ENCODE data around the gene GLRA1. TPM values are rescaled to one million over a fixed set of nuclear protein-coding genes. Genes with fewer than 3 reads are reported as not detected.

Gene GLRA1
- total RNA-seq, 1 experiment from 2014 or later = not detected

DNA sequence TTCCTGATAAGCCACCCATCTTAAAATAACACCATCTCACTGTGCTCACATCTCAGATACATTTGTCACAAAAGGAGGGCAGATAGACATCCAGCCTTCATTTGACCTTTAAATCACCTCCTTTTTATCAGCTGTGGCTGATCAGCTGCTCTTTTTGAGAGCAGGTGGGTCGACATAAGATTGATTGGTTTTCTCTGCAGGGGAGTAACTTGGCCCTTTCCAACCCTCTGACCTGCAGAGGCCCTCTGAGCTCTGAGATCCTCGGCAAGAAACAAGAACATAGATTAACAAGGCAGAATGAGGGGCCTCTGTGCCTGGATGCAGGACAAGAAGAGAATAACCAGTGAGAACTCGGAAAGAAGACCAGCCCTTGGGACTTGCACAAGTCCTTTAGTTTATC is 33.5 kb upstream of the GLRA1 start:
- H3K27ac ChIP-seq (ENCODE audit: low read length) = no peak overlapping the region
- POLR2A ChIA-PET = no interaction called here
- no TSS peak for BruUV-seq (replicated peaks)
- ATAC-seq = no peak
- H3K27me3 ChIP-seq (ENCODE audit: control insufficient read depth, insufficient read depth, low read length) = no peaks in the 10 kb centered on the region
- CTCF ChIA-PET = no interaction called here
- H3K4me3 ChIP-seq (ENCODE audit: low read depth in 2 of 2, low read length in 2 of 2) = no peak overlapping the region
- no peak for DNase-seq (ENCODE audit: low read depth, low spot score)
- H3K9me3 ChIP-seq (ENCODE audit: control insufficient read depth, insufficient read depth, low read depth, low read length) = no peaks in the 10 kb centered on the region
- H3K36me3 ChIP-seq (ENCODE audit: control insufficient read depth, insufficient read depth, low read length) = no peaks in the 10 kb centered on the region
- TF ChIP-seq TCF7L2 (IDR thresholded peaks at IDR 0.05; ENCODE audit: low read depth, low read length) (no peak), POLR2AphosphoS5 (IDR thresholded peaks at IDR 0.05; ENCODE audit: low read depth, low read length) (no peak), SIN3A (IDR thresholded peaks at IDR 0.05; ENCODE audit: borderline replicate concordance, insufficient read depth, low read depth, low read length) (no peak)
- TF ChIP-seq, protein P1, sequence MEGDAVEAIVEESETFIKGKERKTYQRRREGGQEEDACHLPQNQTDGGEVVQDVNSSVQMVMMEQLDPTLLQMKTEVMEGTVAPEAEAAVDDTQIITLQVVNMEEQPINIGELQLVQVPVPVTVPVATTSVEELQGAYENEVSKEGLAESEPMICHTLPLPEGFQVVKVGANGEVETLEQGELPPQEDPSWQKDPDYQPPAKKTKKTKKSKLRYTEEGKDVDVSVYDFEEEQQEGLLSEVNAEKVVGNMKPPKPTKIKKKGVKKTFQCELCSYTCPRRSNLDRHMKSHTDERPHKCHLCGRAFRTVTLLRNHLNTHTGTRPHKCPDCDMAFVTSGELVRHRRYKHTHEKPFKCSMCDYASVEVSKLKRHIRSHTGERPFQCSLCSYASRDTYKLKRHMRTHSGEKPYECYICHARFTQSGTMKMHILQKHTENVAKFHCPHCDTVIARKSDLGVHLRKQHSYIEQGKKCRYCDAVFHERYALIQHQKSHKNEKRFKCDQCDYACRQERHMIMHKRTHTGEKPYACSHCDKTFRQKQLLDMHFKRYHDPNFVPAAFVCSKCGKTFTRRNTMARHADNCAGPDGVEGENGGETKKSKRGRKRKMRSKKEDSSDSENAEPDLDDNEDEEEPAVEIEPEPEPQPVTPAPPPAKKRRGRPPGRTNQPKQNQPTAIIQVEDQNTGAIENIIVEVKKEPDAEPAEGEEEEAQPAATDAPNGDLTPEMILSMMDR (IDR thresholded peaks at IDR 0.05) = no peak
- TF ChIP-seq, protein P2, sequence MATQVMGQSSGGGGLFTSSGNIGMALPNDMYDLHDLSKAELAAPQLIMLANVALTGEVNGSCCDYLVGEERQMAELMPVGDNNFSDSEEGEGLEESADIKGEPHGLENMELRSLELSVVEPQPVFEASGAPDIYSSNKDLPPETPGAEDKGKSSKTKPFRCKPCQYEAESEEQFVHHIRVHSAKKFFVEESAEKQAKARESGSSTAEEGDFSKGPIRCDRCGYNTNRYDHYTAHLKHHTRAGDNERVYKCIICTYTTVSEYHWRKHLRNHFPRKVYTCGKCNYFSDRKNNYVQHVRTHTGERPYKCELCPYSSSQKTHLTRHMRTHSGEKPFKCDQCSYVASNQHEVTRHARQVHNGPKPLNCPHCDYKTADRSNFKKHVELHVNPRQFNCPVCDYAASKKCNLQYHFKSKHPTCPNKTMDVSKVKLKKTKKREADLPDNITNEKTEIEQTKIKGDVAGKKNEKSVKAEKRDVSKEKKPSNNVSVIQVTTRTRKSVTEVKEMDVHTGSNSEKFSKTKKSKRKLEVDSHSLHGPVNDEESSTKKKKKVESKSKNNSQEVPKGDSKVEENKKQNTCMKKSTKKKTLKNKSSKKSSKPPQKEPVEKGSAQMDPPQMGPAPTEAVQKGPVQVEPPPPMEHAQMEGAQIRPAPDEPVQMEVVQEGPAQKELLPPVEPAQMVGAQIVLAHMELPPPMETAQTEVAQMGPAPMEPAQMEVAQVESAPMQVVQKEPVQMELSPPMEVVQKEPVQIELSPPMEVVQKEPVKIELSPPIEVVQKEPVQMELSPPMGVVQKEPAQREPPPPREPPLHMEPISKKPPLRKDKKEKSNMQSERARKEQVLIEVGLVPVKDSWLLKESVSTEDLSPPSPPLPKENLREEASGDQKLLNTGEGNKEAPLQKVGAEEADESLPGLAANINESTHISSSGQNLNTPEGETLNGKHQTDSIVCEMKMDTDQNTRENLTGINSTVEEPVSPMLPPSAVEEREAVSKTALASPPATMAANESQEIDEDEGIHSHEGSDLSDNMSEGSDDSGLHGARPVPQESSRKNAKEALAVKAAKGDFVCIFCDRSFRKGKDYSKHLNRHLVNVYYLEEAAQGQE (IDR thresholded peaks at IDR 0.05; ENCODE audit: insufficient read depth in 1 of 2, low read depth in 2 of 2, low read length in 1 of 2) = no peak
- H3K4me1 ChIP-seq (ENCODE audit: control insufficient read depth, insufficient read depth, low read length) = no peaks in the 10 kb centered on the region
- in situ Hi-C loops (cut with HindIII; ENCODE audit: low pct_unique_long_range_greater_than_20kb, low sequenced_read_pairs) = no loop called here
- intact Hi-C loops (cut with micrococcal nuclease; ENCODE audit: unreplicated experiment) = no loop called here

- ATAC-seq = no peak
- H3K36me3 ChIP-seq (ENCODE audit: control insufficient read depth, insufficient read depth, low read length) = no peaks in the 10 kb centered on the region
- H3K9me3 ChIP-seq (ENCODE audit: control insufficient read depth, insufficient read depth, low read depth, low read length) = no peaks in the 10 kb centered on the region
- peaks cover 2% of the 10 kb centered on the region; the same call in 1 of the 2 replicates for H3K27me3 ChIP-seq (ENCODE audit: control insufficient read depth, insufficient read depth, low read length)
- intact Hi-C loops (cut with micrococcal nuclease; ENCODE audit: unreplicated experiment) (no loop called here), in situ Hi-C loops (cut with HindIII; ENCODE audit: low pct_unique_long_range_greater_than_20kb, low sequenced_read_pairs) (no loop called here)
- POLR2A ChIA-PET = no interaction called here
- H3K4me1 ChIP-seq (ENCODE audit: control insufficient read depth, insufficient read depth, low read length) = no peaks in the 10 kb centered on the region
- no TSS peak for BruUV-seq (replicated peaks)
- H3K27ac ChIP-seq (ENCODE audit: low read length) = no peak overlapping the region
- no peak for TF ChIP-seq SIN3A (IDR thresholded peaks at IDR 0.05; ENCODE audit: borderline replicate concordance, insufficient read depth, low read depth, low read length)
- TF ChIP-seq, protein P2 (IDR thresholded peaks at IDR 0.05; ENCODE audit: insufficient read depth in 1 of 2, low read depth in 2 of 2, low read length in 1 of 2) = no peak
- TF ChIP-seq, protein P1 (IDR thresholded peaks at IDR 0.05) = no peak
- TF ChIP-seq POLR2AphosphoS5 (IDR thresholded peaks at IDR 0.05; ENCODE audit: low read depth, low read length) = no peak
- no peak for TF ChIP-seq TCF7L2 (IDR thresholded peaks at IDR 0.05; ENCODE audit: low read depth, low read length)
- no peak for DNase-seq (ENCODE audit: low read depth, low spot score)
- H3K4me3 ChIP-seq (ENCODE audit: low read depth in 2 of 2, low read length in 2 of 2) = no peak overlapping the region
- CTCF ChIA-PET = no interaction called here
Measured at GRCh38 chr5:151956725-151957124, 32.1 kb upstream of the GLRA1 start.
